Spleen (tissue), 11 donors: Measurements from ENCODE around the gene MINK1. TPM values are rescaled to one million over a fixed set of nuclear protein-coding genes. Genes with fewer than 3 reads are reported as not detected.

ENCODE experiments used
- DNase-seq: peaks from one replicate; pipeline ENCODE4 v3.0.0-alpha.2; 2020
- H3K27ac ChIP-seq, 8 donors: fragments of 200-600 bp; sonication (generic) in 7 of 8; 1 replicate in 4 of 8; 2 replicates in 4 of 8; pipeline versions ENCODE4 v1.5.0 to v1.8.0; 2016 to 2021; ENCODE audit warnings: inconsistent platforms in 4 of 8, mild to moderate bottlenecking in 4 of 8, moderate library complexity in 1 of 8
- H3K27me3 ChIP-seq, 7 donors: fragments of 200-600 bp; sonication (generic) in 6 of 7; replicated peaks in 1 of 7; 1 replicate in 4 of 7; 2 replicates in 3 of 7; pipeline versions ENCODE4 v1.5.0 to v1.8.0; 2016 to 2021; ENCODE audit warnings: inconsistent platforms in 3 of 7, mild to moderate bottlenecking in 1 of 7
- H3K36me3 ChIP-seq, 6 donors: fragments of 200-600 bp; sonication (generic) in 5 of 6; 1 replicate in 4 of 6; 2 replicates in 2 of 6; pipeline versions ENCODE4 v1.5.0 to v1.8.0; 2016 to 2021; ENCODE audit warnings: inconsistent platforms in 2 of 6
- H3K4me1 ChIP-seq, 6 donors: fragments of 200-600 bp; sonication (generic) in 5 of 6; 1 replicate in 3 of 6; 2 replicates in 3 of 6; pipeline versions ENCODE4 v1.5.0 to v1.8.0; 2016 to 2021; ENCODE audit warnings: inconsistent platforms in 3 of 6
- H3K4me3 ChIP-seq, 8 donors: fragments of 200-600 bp; sonication (generic) in 7 of 8; 1 replicate in 4 of 8; 2 replicates in 4 of 8; pipeline versions ENCODE4 v1.5.0 to v1.8.0; 2016 to 2021; ENCODE audit warnings: inconsistent platforms in 4 of 8, mild to moderate bottlenecking in 4 of 8, moderate library complexity in 2 of 8
- H3K9me3 ChIP-seq, 8 donors: fragments of 200-600 bp; sonication (generic) in 7 of 8; 1 replicate in 4 of 8; 2 replicates in 4 of 8; pipeline versions ENCODE4 v1.5.0 to v1.8.0; 2016 to 2021; ENCODE audit warnings: inconsistent platforms in 4 of 8
- CTCF ChIP-seq, 11 experiments: fragments of 200-600 bp in 7 of 11; fragments of 450-650 bp in 4 of 11; sonication (generic) in 4 of 11; IDR thresholded peaks in 8 of 11; conservative IDR thresholded peaks in 3 of 11; 1 replicate in 7 of 11; 2 replicates in 4 of 11; pipeline versions ENCODE4 v1.4.0 to v1.8.0; 2016 to 2021; ENCODE audit warnings: antibody characterized with exemption in 11 of 11, inconsistent platforms in 4 of 11, mild to moderate bottlenecking in 1 of 11
- POLR2A ChIP-seq, 3 donors: fragments of 450-650 bp; IDR thresholded peaks; one replicate each; pipeline ENCODE4 v1.5.1; 2017; ENCODE audit warnings: antibody characterized with exemption in 3 of 3, mild to moderate bottlenecking in 1 of 3
- POLR2AphosphoS5 ChIP-seq, 3 donors: sonication (generic); formaldehyde crosslinking; IDR thresholded peaks; one replicate each; pipeline ENCODE4 v1.5.1; 2017; ENCODE audit warnings: antibody characterized with exemption in 3 of 3
- WGBS, 5 donors: extraction: QIAGEN DNeasy Blood & Tissue Kit in 3 of 5; methylation state at CpG; one replicate each; pipeline versions ENCODE4 v1.1.5 to v1.1.7; 2013 to 2018; 5-methylcytosine and 5-hydroxymethylcytosine counted together
- intact Hi-C: fragments of 100-400 bp; cut with DNase I; formaldehyde crosslinking; loops from one replicate; pipeline ENCODE4 v1.15.0; 2023; ENCODE audit warnings: low total_unique reads
- polyA plus RNA-seq, 3 donors: library from polyadenylated mRNA; stranded (reverse); fragments of 200-250 nt; gene quantifications; one replicate each; pipeline ENCODE4 v1.2.1, GENCODE V29; 2013
- total RNA-seq, 7 donors: library from RNA; depleted of rRNA in 3 of 7; stranded (reverse); fragments of >200 nt in 3 of 7; fragmentation: NEBNext Ultra II Directional in 4 of 7; extraction: Animal tissue kit (Norgen Biotek cat#: 25700) in 4 of 7; gene quantifications; one replicate each; pipeline versions ENCODE4 v1.1.0 to v1.2.1, GENCODE V29; 2016 to 2021
- donor health status: healthy with polysubstance abuse.
- donor health status: DM: no; HTN: no; CAD: no; lungs with moderate emphysema.
- donor health status: DM: no; HTN: no; CAD: no.
- donor health status: Bipolar disorder and iron deficiency.
- donor health status: healthy.
- donor health status: DM: no; HTN: no; CAD: no.
- donor health status: DM: yes; HTN: yes; CAD: no.

MINK1 gene
- total and polyA plus RNA-seq, 10 donors, result 15.9 to 129 (median 80.6) TPM

- H3K4me3 ChIP-seq, result no peak overlapping the region
- no peaks in the 10 kb centered on the region for H3K9me3 ChIP-seq
- no peak overlapping the region for H3K27ac ChIP-seq
- H3K4me1 ChIP-seq, result peaks cover 5 to 15% (median 8%) of the 10 kb centered on the region in 6 donors
- no peak for DNase-seq
- peaks cover 8 to 89% (median 76%) of the 10 kb centered on the region in 6 donors for H3K36me3 ChIP-seq
- WGBS, 5 donors, result 87 to 93% (median 91%) methylated on average over 21 to 31 of the region's 31 CpGs
- peaks cover 0 to 6% (median 0%) of the 10 kb centered on the region in 7 donors for H3K27me3 ChIP-seq
- intact Hi-C loops, result no loop called here
- TF ChIP-seq CTCF (IDR thresholded peaks at IDR 0.05 in 8 of 11, conservative IDR thresholded peaks at IDR 0.05 in 3 of 11) (no peak), POLR2AphosphoS5 (IDR thresholded peaks at IDR 0.05) (peak in 1 of 3 donors; percentile 41)
Measured at GRCh38 chr17:4893721-4894560, 60.8 kb downstream of the MINK1 start.

GRCh38 chr17:4895121-4895520 is 62.0 kb downstream of the MINK1 start:
- H3K27ac ChIP-seq, result no peak overlapping the region
- peaks cover 0 to 17% (median 0%) of the 10 kb centered on the region in 7 donors for H3K27me3 ChIP-seq
- H3K36me3 ChIP-seq, result peaks cover 8 to 77% (median 70%) of the 10 kb centered on the region in 6 donors
- no peak overlapping the region for H3K4me3 ChIP-seq
- intact Hi-C loops, result no loop called here
- TF ChIP-seq POLR2A (IDR thresholded peaks at IDR 0.05), result no peak
- TF ChIP-seq CTCF (IDR thresholded peaks at IDR 0.05 in 8 of 11, conservative IDR thresholded peaks at IDR 0.05 in 3 of 11), result no peak
- TF ChIP-seq POLR2AphosphoS5 (IDR thresholded peaks at IDR 0.05), result no peak
- H3K4me1 ChIP-seq, result peaks cover 13 to 22% (median 20%) of the 10 kb centered on the region in 6 donors
- H3K9me3 ChIP-seq, result no peaks in the 10 kb centered on the region
- DNase-seq, result no peak
- WGBS, 5 donors, result 94 to 98% (median 96%) methylated on average over 7 to 13 of the region's 13 CpGs

GRCh38 chr17:4895657-4896331 is 62.7 kb downstream of the MINK1 start:
- peaks cover 3 to 70% (median 63%) of the 10 kb centered on the region in 6 donors for H3K36me3 ChIP-seq
- H3K4me3 ChIP-seq, result no peak overlapping the region
- no peak for DNase-seq
- no peaks in the 10 kb centered on the region for H3K9me3 ChIP-seq
- 75 to 86% (median 84%) methylated on average over 25 to 27 of the region's 27 CpGs for WGBS, 5 donors
- H3K4me1 ChIP-seq, result peaks cover 18 to 28% (median 27%) of the 10 kb centered on the region in 6 donors
- intact Hi-C loops, result no loop called here
- H3K27ac ChIP-seq, result no peak overlapping the region
- TF ChIP-seq POLR2AphosphoS5 (IDR thresholded peaks at IDR 0.05), result peak in 2 of 3 donors; percentile 20 to 41
- TF ChIP-seq CTCF (IDR thresholded peaks at IDR 0.05 in 8 of 11, conservative IDR thresholded peaks at IDR 0.05 in 3 of 11), result no peak
- TF ChIP-seq POLR2A (IDR thresholded peaks at IDR 0.05), result no peak
- H3K27me3 ChIP-seq, result peaks cover 0 to 24% (median 0%) of the 10 kb centered on the region in 7 donors
